Measurements from ENCODE around the gene FOXB2.

Gene FOXB2

GRCh38 chr9:77020413-77021290 lies 1.2 kb downstream of the FOXB2 start:
- TF ChIP-seq GATA2 (IDR thresholded peaks at IDR 0.05; ENCODE audit: low read depth, low read length) (no peak), GATA3 (IDR thresholded peaks at IDR 0.05; ENCODE audit: low read depth, low read length) (no peak)

- TF ChIP-seq GATA2 (IDR thresholded peaks at IDR 0.05; ENCODE audit: low read depth, low read length) (no peak), GATA3 (IDR thresholded peaks at IDR 0.05; ENCODE audit: low read depth, low read length) (no peak)
Measured at GRCh38 chr9:77021291-77021894, 1.9 kb downstream of the FOXB2 start.

- no peak for TF ChIP-seq GATA2 (IDR thresholded peaks at IDR 0.05; ENCODE audit: low read depth, low read length)
- no peak for TF ChIP-seq GATA3 (IDR thresholded peaks at IDR 0.05; ENCODE audit: low read depth, low read length)
Measured at GRCh38 chr9:77021922-77022782, 2.7 kb downstream of the FOXB2 start.

- TF ChIP-seq GATA2 (IDR thresholded peaks at IDR 0.05; ENCODE audit: low read depth, low read length) = no peak
- TF ChIP-seq GATA3 (IDR thresholded peaks at IDR 0.05; ENCODE audit: low read depth, low read length) = no peak
Measured at GRCh38 chr9:77022783-77023440, 3.5 kb downstream of the FOXB2 start.

GRCh38 chr9:77023726-77024125 lies 4.3 kb downstream of the FOXB2 start:
- TF ChIP-seq GATA3 (IDR thresholded peaks at IDR 0.05; ENCODE audit: low read depth, low read length) (no peak), GATA2 (IDR thresholded peaks at IDR 0.05; ENCODE audit: low read depth, low read length) (no peak)

- TF ChIP-seq GATA3 (IDR thresholded peaks at IDR 0.05; ENCODE audit: low read depth, low read length) (no peak), GATA2 (IDR thresholded peaks at IDR 0.05; ENCODE audit: low read depth, low read length) (no peak)
Measured at GRCh38 chr9:77024776-77025545, 5.5 kb downstream of the FOXB2 start.

- TF ChIP-seq GATA3 (IDR thresholded peaks at IDR 0.05; ENCODE audit: low read depth, low read length) = no peak
Measured at GRCh38 chr9:77028478-77028877, 9.0 kb downstream of the FOXB2 start.

GRCh38 chr9:77030045-77030444 lies 10.6 kb downstream of the FOXB2 start:
- no peak for TF ChIP-seq GATA3 (IDR thresholded peaks at IDR 0.05; ENCODE audit: low read depth, low read length)
- no peak for TF ChIP-seq GATA2 (IDR thresholded peaks at IDR 0.05; ENCODE audit: low read depth, low read length)

GRCh38 chr9:77038281-77039036 lies 19.0 kb downstream of the FOXB2 start:
- TF ChIP-seq GATA2 (IDR thresholded peaks at IDR 0.05; ENCODE audit: low read depth, low read length) (no peak), GATA3 (IDR thresholded peaks at IDR 0.05; ENCODE audit: low read depth, low read length) (no peak)

GRCh38 chr9:77040340-77040739 lies 20.9 kb downstream of the FOXB2 start:
- TF ChIP-seq GATA2 (IDR thresholded peaks at IDR 0.05; ENCODE audit: low read depth, low read length) = no peak

GRCh38 chr9:77063645-77064285 lies 44.3 kb downstream of the FOXB2 start:
- no peak for TF ChIP-seq GATA2 (IDR thresholded peaks at IDR 0.05; ENCODE audit: low read depth, low read length)
- no peak for TF ChIP-seq GATA3 (IDR thresholded peaks at IDR 0.05; ENCODE audit: low read depth, low read length)

GRCh38 chr9:77066388-77066787 lies 46.9 kb downstream of the FOXB2 start:
- TF ChIP-seq GATA3 (IDR thresholded peaks at IDR 0.05; ENCODE audit: low read depth, low read length) = no peak
- no peak for TF ChIP-seq GATA2 (IDR thresholded peaks at IDR 0.05; ENCODE audit: low read depth, low read length)

All from SH-SY5Y (cell line).